Caco-2 (cell line): ENCODE data around the gene RIN3. TPM values are rescaled to one million over a fixed set of nuclear protein-coding genes. Genes with fewer than 3 reads are reported as not detected.
A peak's percentile ranks its signal among the peaks of the same experiment; 100 is the strongest.
"Not testable (repeated sequence)": the region's sequence is repeated elsewhere in the genome, so short reads cannot be mapped to it uniquely, and the experiment has no call there.

Source experiments
- BruUV-seq: library from RNA; stranded (reverse); fragments of 400-500 nt; replicated peaks from 2 replicates; lab custom pipeline; 2021; lab: Mats Ljungman, UMichigan
- CTCF ChIA-PET: fragments of 300-600 bp; sonication (Branson Sonifier 250); formaldehyde crosslinking; loops from one replicate; lab custom pipeline; 2022; ENCODE audit warnings: antibody characterized with exemption; lab: Charles Lee
- POLR2A ChIA-PET: fragments of 300-600 bp; sonication (Branson Sonifier 250); formaldehyde crosslinking; loops from one replicate; lab custom pipeline; 2022; ENCODE audit warnings: antibody characterized with exemption; lab: Charles Lee
- DNase-seq, 2 experiments: peaks; one replicate each; pipeline versions ENCODE4 v3.0.0 to v3.0.0-alpha.2; 2020 to 2022
- H3K27me3 ChIP-seq: replicated peaks from 2 replicates; pipeline ENCODE4 v1.6.0; 2011; ENCODE audit warnings: low read length; ENCODE audit not compliant: control insufficient read depth, insufficient read depth
- H3K36me3 ChIP-seq: 2 replicates; pipeline ENCODE4 v1.5.1; 2011; ENCODE audit warnings: low read length; ENCODE audit not compliant: control insufficient read depth, insufficient read depth
- H3K4me1 ChIP-seq: fragments of 250-450 bp; sonication (Bioruptor Pico); 2 replicates; pipeline ENCODE4 v1.5.1; 2020; ENCODE audit warnings: mild to moderate bottlenecking
- H3K4me3 ChIP-seq: 2 replicates; pipeline ENCODE4 v1.5.1; 2011; ENCODE audit warnings: low read depth, mild to moderate bottlenecking, control low read depth, low read length
- H3K9me3 ChIP-seq: fragments of 250-450 bp; sonication (Bioruptor Pico); 2 replicates; pipeline ENCODE4 v1.5.1; 2020; ENCODE audit warnings: mild to moderate bottlenecking, moderate library complexity
- H3K27ac Mint-ChIP-seq: one replicate; pipeline ENCODE4 v1.8.0; 2022; ENCODE audit warnings: mixed read lengths; ENCODE audit not compliant: unreplicated experiment
- H3K27me3 Mint-ChIP-seq: one replicate; pipeline ENCODE4 v1.8.0; 2022; ENCODE audit warnings: mixed read lengths; ENCODE audit not compliant: insufficient read depth, unreplicated experiment
- H3K36me3 Mint-ChIP-seq: one replicate; pipeline ENCODE4 v1.8.0; 2022; ENCODE audit warnings: mild to moderate bottlenecking, mixed read lengths; ENCODE audit not compliant: insufficient read depth, unreplicated experiment
- H3K4me1 Mint-ChIP-seq: one replicate; pipeline ENCODE4 v1.8.0; 2022; ENCODE audit warnings: low read depth, mixed read lengths; ENCODE audit not compliant: unreplicated experiment
- H3K4me3 Mint-ChIP-seq: one replicate; pipeline ENCODE4 v1.8.0; 2022; ENCODE audit warnings: mild to moderate bottlenecking, moderate library complexity, mixed read lengths; ENCODE audit not compliant: unreplicated experiment
- H3K9me3 Mint-ChIP-seq: one replicate; pipeline ENCODE4 v1.8.0; 2022; ENCODE audit warnings: mixed read lengths; ENCODE audit not compliant: unreplicated experiment
- CTCF ChIP-seq, 2 experiments: fragments of 200-600 bp in 1 of 2; IDR thresholded peaks; 1 replicate in 1 of 2; 2 replicates in 1 of 2; pipeline versions ENCODE4 v1.5.1 to v1.8.0; 2011 to 2022; ENCODE audit warnings: antibody characterized with exemption in 1 of 2, control low read depth in 1 of 2, inconsistent platforms in 1 of 2, low read depth in 1 of 2, low read length in 1 of 2, mild to moderate bottlenecking in 1 of 2, moderate library complexity in 1 of 2; ENCODE audit not compliant: insufficient read depth in 1 of 2, severe bottlenecking in 1 of 2, unreplicated experiment in 1 of 2
- intact Hi-C: fragments of 100-400 bp; cut with micrococcal nuclease; formaldehyde crosslinking; loops from one replicate; pipeline ENCODE4 v1.10.0; 2022; ENCODE audit not compliant: unreplicated experiment
- total RNA-seq: library from RNA; stranded (reverse); gene quantifications from 2 replicates; pipeline ENCODE4 v1.2.3, GENCODE V29; 2022

Gene RIN3
- total RNA-seq, 1 experiment from 2014 or later, result 20.7 TPM

GRCh38 chr14:92534932-92535643 lies 21.5 kb downstream of the RIN3 start:
- no peak for DNase-seq
- Histone ChIP-seq H3K4me1 (peaks cover 17% of the 10 kb centered on the region), H3K4me3 (no peak overlapping the region), H3K36me3 (no peaks in the 10 kb centered on the region), H3K9me3 (no peaks in the 10 kb centered on the region), H3K27me3 (no peaks in the 10 kb centered on the region)
- intact Hi-C loops, result no loop called here
- H3K4me3 Mint-ChIP-seq, result peak overlapping the region; percentile 69
- no peak for TF ChIP-seq CTCF (IDR thresholded peaks at IDR 0.05; ENCODE audit: insufficient read depth in 1 of 2, low read depth in 1 of 2, low read length in 1 of 2, severe bottlenecking in 1 of 2, unreplicated experiment in 1 of 2)
- ChIA-PET POLR2A (interaction anchor here (0.8 kb wide), 1 partner anchor 216 kb away, joined by 9 read pairs; no protein-coding TSS in a partner anchor), CTCF (no interaction called here)
- H3K9me3 Mint-ChIP-seq, result no peaks in the 10 kb centered on the region
- H3K27me3 Mint-ChIP-seq, result no peaks in the 10 kb centered on the region
- H3K36me3 Mint-ChIP-seq, result peaks cover 2% of the 10 kb centered on the region
- BruUV-seq, result no TSS peak
- peak overlapping the region; percentile 77 for H3K27ac Mint-ChIP-seq
- H3K4me1 Mint-ChIP-seq, result peaks cover 9% of the 10 kb centered on the region

- POLR2A ChIA-PET, H3K4me1 Mint-ChIP-seq, H3K27me3 ChIP-seq, DNase-seq, intact Hi-C loops, H3K4me3 ChIP-seq, H3K9me3 Mint-ChIP-seq, H3K9me3 ChIP-seq, H3K36me3 Mint-ChIP-seq, H3K27me3 Mint-ChIP-seq, H3K36me3 ChIP-seq, CTCF ChIA-PET, BruUV-seq: not testable (repeated sequence)
- H3K4me1 ChIP-seq, result peaks cover 24% of the 10 kb centered on the region
- peak overlapping the region; percentile 75 for H3K27ac Mint-ChIP-seq
- H3K4me3 Mint-ChIP-seq, result peak overlapping the region; percentile 48
These were observed 22.6 kb downstream of the RIN3 start for GRCh38 chr14:92536231-92536630.

- Mint-ChIP-seq H3K4me3 (no peak overlapping the region), H3K27ac (no peak overlapping the region), H3K36me3 (no peaks in the 10 kb centered on the region), H3K4me1 (peaks cover 11% of the 10 kb centered on the region), H3K9me3 (no peaks in the 10 kb centered on the region), H3K27me3 (no peaks in the 10 kb centered on the region)
- no peak for DNase-seq
- BruUV-seq, result no TSS peak
- CTCF ChIA-PET, result no interaction called here
- TF ChIP-seq CTCF (IDR thresholded peaks at IDR 0.05; ENCODE audit: insufficient read depth in 1 of 2, low read depth in 1 of 2, low read length in 1 of 2, severe bottlenecking in 1 of 2, unreplicated experiment in 1 of 2), result no peak
- POLR2A ChIA-PET, result interaction anchor here (0.6 kb wide), 1 partner anchor 185 kb away, joined by 10 read pairs; no protein-coding TSS in a partner anchor
- intact Hi-C loops, result no loop called here
- Histone ChIP-seq H3K36me3 (no peaks in the 10 kb centered on the region), H3K4me3 (no peak overlapping the region), H3K27me3 (no peaks in the 10 kb centered on the region), H3K9me3 (no peaks in the 10 kb centered on the region), H3K4me1 (peaks cover 27% of the 10 kb centered on the region)
These were observed 24.9 kb downstream of the RIN3 start for GRCh38 chr14:92538412-92538985.
